ENCODE measurements around the gene GNL2.

DNA sequence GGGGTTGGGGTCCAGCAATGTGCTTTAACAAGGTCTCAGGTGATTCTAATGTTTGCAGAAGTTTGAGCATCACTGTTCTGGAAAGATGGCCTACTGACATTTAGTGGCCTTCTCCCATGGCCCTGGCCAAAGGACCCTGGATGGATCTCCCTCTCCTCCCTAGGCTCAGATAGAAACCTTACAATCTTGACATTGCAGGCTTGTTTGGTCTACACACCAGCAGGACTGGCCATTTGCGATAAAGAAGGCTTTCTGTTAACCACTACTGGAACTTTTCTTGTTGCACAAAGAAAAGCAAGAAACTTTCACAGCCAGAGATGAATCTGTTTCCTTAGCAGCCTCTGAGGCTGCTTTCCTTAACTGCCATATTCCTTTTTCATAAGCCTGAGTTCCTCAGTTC, 32.8 kb downstream of the GNL2 start:
- TF ChIP-seq, protein P1, sequence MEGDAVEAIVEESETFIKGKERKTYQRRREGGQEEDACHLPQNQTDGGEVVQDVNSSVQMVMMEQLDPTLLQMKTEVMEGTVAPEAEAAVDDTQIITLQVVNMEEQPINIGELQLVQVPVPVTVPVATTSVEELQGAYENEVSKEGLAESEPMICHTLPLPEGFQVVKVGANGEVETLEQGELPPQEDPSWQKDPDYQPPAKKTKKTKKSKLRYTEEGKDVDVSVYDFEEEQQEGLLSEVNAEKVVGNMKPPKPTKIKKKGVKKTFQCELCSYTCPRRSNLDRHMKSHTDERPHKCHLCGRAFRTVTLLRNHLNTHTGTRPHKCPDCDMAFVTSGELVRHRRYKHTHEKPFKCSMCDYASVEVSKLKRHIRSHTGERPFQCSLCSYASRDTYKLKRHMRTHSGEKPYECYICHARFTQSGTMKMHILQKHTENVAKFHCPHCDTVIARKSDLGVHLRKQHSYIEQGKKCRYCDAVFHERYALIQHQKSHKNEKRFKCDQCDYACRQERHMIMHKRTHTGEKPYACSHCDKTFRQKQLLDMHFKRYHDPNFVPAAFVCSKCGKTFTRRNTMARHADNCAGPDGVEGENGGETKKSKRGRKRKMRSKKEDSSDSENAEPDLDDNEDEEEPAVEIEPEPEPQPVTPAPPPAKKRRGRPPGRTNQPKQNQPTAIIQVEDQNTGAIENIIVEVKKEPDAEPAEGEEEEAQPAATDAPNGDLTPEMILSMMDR (IDR thresholded peaks at IDR 0.05 in 2 of 3, conservative IDR thresholded peaks at IDR 0.05 in 1 of 3; ENCODE audit: insufficient read depth in 2 of 3, low read depth in 1 of 3, low read length in 3 of 3) = no peak
- TF ChIP-seq GTF2F1 (IDR thresholded peaks at IDR 0.05; ENCODE audit: low read depth, low read length) (no peak), IRF2 (CRISPR knock-in tag; IDR thresholded peaks at IDR 0.05) (no peak)
